NT2/D1 (cell line): Measurements from ENCODE around the gene UGT2B7.

Experiments
- DNase-seq: peaks from one replicate; pipeline ENCODE4 v3.0.0-alpha.2; 2011; ENCODE audit warnings: low read depth, low spot score
- H3K27me3 ChIP-seq: 2 replicates; pipeline ENCODE4 v1.6.0; 2011; ENCODE audit warnings: mild to moderate bottlenecking; ENCODE audit not compliant: insufficient read length, insufficient read depth
- H3K36me3 ChIP-seq: 2 replicates; pipeline ENCODE4 v1.6.1; 2011; ENCODE audit warnings: mild to moderate bottlenecking, low read length, mixed read lengths; ENCODE audit not compliant: insufficient read depth, insufficient read length
- H3K4me1 ChIP-seq: 2 replicates; pipeline ENCODE4 v1.5.1; 2011; ENCODE audit not compliant: insufficient read depth, insufficient read length
- H3K4me3 ChIP-seq: 2 replicates; pipeline ENCODE4 v1.5.1; 2011; ENCODE audit warnings: low read depth; ENCODE audit not compliant: insufficient read length
- H3K9ac ChIP-seq: 2 replicates; pipeline ENCODE4 v1.6.0; 2011; ENCODE audit warnings: low read depth; ENCODE audit not compliant: insufficient read length
- H3K9me3 ChIP-seq: 2 replicates; pipeline ENCODE4 v1.5.1; 2011; ENCODE audit warnings: mild to moderate bottlenecking, low read length; ENCODE audit not compliant: insufficient read depth
- SUZ12 ChIP-seq: IDR thresholded peaks from 2 replicates; pipeline ENCODE4 v1.6.1; 2011; ENCODE audit not compliant: insufficient read length, insufficient read depth; ENCODE audit errors: extremely low read depth
- YY1 ChIP-seq: IDR thresholded peaks from 2 replicates; pipeline ENCODE4 v1.6.1; 2011; ENCODE audit not compliant: insufficient read length, insufficient read depth
- ZNF274 ChIP-seq: IDR thresholded peaks from 2 replicates; pipeline ENCODE4 v1.6.1; 2011; ENCODE audit warnings: mild to moderate bottlenecking, low read depth, low read length

The UGT2B7 gene

DNA sequence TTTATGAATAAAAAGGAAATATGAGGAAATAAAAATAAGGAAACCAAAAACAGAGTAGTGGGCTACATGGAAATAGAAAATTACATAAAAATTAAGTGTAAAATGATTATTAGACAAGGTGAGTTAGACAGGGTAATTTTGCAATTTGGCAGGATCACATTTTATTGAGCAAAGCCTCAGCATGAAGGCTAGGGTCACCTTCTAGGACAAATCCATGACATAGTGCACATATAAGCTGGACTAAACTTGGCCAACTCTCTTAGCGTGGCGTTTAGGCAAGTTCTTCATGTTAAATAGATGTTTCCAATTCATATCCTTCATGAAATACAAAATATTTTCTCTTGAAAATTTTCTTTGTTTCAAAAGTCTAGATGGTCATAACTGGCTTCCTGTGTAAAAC lies 25.7 kb upstream of the UGT2B7 start:
- Histone ChIP-seq H3K4me1 (no peaks in the 10 kb centered on the region), H3K27me3 (no peaks in the 10 kb centered on the region), H3K9ac (no peak overlapping the region), H3K36me3 (no peaks in the 10 kb centered on the region), H3K4me3 (no peak overlapping the region), H3K9me3 (no peaks in the 10 kb centered on the region)
- no peak for DNase-seq
- TF ChIP-seq ZNF274 (no peak), SUZ12 (no peak), YY1 (no peak)

DNA sequence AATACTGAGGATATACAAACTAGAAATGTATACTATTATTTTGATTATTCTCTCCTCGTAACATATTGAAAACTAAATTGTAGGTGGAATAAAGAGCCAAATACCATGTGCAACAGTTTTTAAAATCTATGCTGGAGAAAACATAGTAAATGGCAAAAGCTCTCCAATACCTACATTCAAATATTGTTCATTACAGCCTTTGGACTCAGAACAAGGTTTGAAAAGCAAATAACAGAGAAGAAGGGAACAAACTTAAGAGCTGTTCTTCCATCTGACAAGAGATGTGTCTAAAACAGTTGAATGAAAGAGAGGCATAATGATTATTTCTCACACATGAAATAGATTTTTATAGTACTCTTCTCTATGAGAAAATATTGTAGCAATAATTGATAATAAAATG lies 25.0 kb upstream of the UGT2B7 start:
- Histone ChIP-seq H3K9ac (no peak overlapping the region), H3K9me3 (no peaks in the 10 kb centered on the region), H3K36me3 (no peaks in the 10 kb centered on the region), H3K27me3 (no peaks in the 10 kb centered on the region), H3K4me1 (no peaks in the 10 kb centered on the region), H3K4me3 (no peak overlapping the region)
- TF ChIP-seq ZNF274 = no peak
- TF ChIP-seq SUZ12 = no peak
- no peak for TF ChIP-seq YY1
- no peak for DNase-seq

DNA sequence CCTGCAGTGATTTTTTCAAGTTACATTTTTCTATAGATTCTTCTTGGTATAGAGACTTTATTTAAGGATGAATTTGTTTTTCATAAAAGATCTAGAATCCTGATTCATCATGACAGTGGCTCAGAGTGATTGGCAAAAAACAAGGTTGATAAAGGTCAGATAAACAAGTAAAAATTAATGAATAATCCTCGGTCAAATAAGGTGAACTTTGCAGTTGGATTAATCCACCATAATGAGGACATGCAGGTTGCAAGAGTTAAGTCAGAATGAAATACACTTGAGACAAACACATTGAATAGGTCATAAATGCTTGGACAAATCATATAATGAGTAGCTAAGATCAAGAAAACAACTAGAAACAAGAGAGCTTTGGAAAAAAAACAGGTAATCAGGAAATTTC lies 22.9 kb upstream of the UGT2B7 start:
- Histone ChIP-seq H3K9ac (no peak overlapping the region), H3K4me3 (no peak overlapping the region), H3K36me3 (no peaks in the 10 kb centered on the region), H3K4me1 (no peaks in the 10 kb centered on the region), H3K9me3 (no peaks in the 10 kb centered on the region), H3K27me3 (no peaks in the 10 kb centered on the region)
- no peak for TF ChIP-seq ZNF274
- TF ChIP-seq YY1 = no peak
- no peak for TF ChIP-seq SUZ12
- DNase-seq = no peak

DNA sequence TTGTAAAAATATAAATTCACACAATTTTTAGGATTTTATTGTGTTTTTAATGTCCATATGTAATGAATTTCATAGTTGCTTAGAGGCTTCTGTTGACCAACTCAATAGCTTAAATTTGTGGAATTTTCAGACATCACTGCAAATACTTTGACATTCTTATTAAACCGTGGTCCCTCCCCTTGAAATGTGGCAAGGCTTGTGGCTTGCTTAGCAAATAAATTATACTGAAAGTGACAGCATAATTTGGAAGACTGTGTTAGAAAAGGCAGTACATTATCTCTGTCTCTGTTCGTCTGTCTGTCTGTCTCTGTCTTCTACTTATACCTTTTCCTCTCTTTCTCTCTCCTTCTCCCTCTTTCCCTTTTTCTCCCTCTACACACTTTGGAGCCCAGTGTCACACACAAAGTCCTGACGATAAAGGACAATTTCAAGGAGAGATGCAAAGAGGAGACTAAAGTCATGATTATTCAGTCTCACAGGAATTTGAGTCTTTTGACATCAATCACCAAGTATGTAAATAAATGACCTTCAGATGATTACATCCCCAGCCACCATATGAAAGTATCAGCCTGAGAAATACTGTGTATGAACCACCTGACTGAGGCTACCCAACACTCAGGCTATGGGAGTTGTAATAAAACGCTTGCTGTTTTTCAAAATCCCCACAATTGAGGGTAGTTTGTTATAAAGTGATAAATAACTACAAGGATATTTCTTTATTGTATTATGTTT lies 21.0 kb upstream of the UGT2B7 start:
- no peaks in the 10 kb centered on the region for H3K4me1 ChIP-seq
- no peaks in the 10 kb centered on the region for H3K36me3 ChIP-seq
- TF ChIP-seq YY1 = no peak
- H3K9ac ChIP-seq = no peak overlapping the region
- H3K9me3 ChIP-seq = no peaks in the 10 kb centered on the region
- H3K4me3 ChIP-seq = no peak overlapping the region
- no peaks in the 10 kb centered on the region for H3K27me3 ChIP-seq
- no peak for DNase-seq

DNA sequence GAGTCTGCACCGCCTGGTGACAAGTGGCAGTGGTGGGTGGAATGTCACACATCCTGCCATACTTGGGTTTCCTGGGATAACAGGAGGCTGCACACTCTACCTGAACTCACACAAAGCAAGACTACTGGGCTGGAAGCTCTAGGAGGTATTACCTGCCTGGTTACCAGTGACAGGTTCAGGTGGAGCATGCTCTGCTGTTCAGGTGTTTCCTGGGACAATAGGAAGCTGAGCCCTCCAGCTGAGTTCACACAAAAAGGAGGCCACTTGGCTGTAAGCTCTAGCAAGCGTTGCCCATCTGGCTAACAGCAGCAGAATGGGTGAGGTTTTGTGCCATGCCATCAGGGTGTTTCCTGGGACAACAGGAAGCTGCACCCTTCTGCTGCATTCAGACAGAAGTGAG lies 17.4 kb upstream of the UGT2B7 start:
- Histone ChIP-seq H3K4me3 (no peak overlapping the region), H3K27me3 (no peaks in the 10 kb centered on the region), H3K4me1 (no peaks in the 10 kb centered on the region), H3K36me3 (no peaks in the 10 kb centered on the region), H3K9ac (no peak overlapping the region), H3K9me3 (no peaks in the 10 kb centered on the region)
- no peak for DNase-seq
- TF ChIP-seq SUZ12 = no peak
- TF ChIP-seq ZNF274 = no peak
- no peak for TF ChIP-seq YY1

DNA sequence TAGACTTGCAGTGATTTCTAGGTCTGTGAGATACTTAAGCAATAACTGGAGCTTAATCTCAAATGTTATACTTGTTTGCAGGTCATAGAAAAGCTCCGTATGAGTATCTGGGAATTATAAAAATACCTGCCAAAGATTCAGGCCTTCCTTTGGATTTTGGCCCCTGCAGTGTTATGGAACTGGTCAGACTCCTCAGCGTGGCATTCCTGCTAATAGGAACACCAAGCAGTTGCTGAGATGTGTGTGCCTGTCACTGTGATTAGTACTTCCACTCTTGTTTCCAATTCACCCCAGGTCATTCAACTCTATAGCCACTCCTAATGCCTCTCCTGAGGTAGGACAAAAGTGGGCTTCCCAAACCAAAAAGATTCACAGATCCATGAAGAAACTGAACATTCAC lies 7.8 kb upstream of the UGT2B7 start:
- no peaks in the 10 kb centered on the region for H3K9me3 ChIP-seq
- no peak overlapping the region for H3K9ac ChIP-seq
- TF ChIP-seq YY1 (no peak), ZNF274 (no peak), SUZ12 (no peak)
- no peak for DNase-seq
- no peaks in the 10 kb centered on the region for H3K27me3 ChIP-seq
- H3K4me3 ChIP-seq = no peak overlapping the region
- H3K36me3 ChIP-seq = no peaks in the 10 kb centered on the region
- H3K4me1 ChIP-seq = no peaks in the 10 kb centered on the region

DNA sequence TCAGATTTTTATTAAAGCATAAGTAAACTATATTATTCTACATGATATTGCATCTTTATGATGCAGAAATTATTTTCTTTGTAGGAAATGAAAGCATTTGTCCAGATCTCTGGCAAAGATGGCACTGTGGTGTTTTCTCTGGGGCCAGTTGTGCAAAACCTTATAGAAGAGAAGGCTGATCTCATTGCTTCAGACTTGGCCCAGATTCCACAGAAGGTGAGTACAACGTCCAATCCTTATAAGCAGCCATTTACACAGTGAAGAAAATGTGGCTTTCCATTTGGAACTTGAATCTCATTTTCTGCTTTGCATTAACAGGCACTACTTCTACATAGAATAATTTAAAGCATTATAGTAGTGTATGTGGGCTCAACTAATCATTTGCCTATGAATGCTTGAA lies 6.9 kb upstream of the UGT2B7 start:
- no peak for DNase-seq
- Histone ChIP-seq H3K36me3 (no peaks in the 10 kb centered on the region), H3K4me3 (no peak overlapping the region), H3K4me1 (no peaks in the 10 kb centered on the region), H3K9me3 (no peaks in the 10 kb centered on the region), H3K9ac (no peak overlapping the region), H3K27me3 (no peaks in the 10 kb centered on the region)
- TF ChIP-seq ZNF274 = no peak
- TF ChIP-seq SUZ12 = no peak
- no peak for TF ChIP-seq YY1
